NCI-H226 (cell line): ENCODE measurements around the gene CROCC.
A peak's percentile ranks its signal among the peaks of the same experiment; 100 is the strongest.
"Not testable (repeated sequence)": the region's sequence is repeated elsewhere in the genome, so short reads cannot be mapped to it uniquely, and the experiment has no call there.

Experiments
- DNase-seq: peaks from one replicate; pipeline ENCODE4 v3.0.0-alpha.2; 2015

CROCC gene

GRCh38 chr1:16896316-16897055, 25.2 kb upstream of the CROCC start:
- peak; percentile 100 for DNase-seq

- DNase-seq = not testable (repeated sequence)
Observed at GRCh38 chr1:16897653-16898052, 24.1 kb upstream of the CROCC start.

DNA sequence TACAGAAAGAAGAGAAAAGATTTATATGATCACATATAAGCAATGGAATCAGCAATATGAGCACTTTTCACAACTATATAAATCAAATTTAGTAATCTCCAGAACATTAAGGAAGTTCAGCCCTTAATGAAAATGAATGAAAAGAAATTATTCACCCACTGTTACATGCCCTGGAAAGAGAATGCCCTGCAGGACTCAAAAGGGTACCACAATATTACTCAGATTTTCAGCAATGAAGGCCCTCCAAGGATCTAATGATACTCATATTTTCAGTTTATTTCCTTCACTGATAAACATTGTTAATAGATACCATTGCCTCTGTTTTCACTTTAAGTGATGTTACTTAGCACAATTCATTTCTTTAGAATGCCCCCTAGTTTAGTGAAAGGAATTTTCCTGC, 23.4 kb upstream of the CROCC start:
- not testable (repeated sequence) for DNase-seq

GRCh38 chr1:16899020-16899419, 22.7 kb upstream of the CROCC start:
- DNase-seq = not testable (repeated sequence)

- DNase-seq = no peak
Observed at GRCh38 chr1:16900751-16901150, 21.0 kb upstream of the CROCC start.

- not testable (repeated sequence) for DNase-seq
Observed at GRCh38 chr1:16901371-16901770, 20.4 kb upstream of the CROCC start.

DNA sequence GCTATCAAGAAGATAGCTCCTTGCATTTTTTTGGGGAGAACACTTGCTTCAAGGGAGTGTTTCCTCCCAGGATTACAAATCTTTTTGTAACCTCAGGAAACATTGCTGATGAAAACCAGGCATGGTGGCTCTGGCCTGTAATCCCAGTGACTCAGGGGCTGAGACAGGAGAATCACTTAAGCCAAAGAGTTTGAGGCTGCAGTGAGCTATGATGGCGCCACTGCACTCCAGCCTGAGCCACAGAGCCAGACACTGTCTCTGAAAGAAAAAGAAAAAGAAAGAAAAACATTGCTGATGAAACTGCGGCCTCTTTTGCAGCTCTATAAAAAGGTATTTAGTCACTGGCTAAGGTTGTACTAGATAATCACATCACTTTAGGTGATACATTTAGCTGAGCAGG, 18.7 kb upstream of the CROCC start:
- no peak for DNase-seq

DNA sequence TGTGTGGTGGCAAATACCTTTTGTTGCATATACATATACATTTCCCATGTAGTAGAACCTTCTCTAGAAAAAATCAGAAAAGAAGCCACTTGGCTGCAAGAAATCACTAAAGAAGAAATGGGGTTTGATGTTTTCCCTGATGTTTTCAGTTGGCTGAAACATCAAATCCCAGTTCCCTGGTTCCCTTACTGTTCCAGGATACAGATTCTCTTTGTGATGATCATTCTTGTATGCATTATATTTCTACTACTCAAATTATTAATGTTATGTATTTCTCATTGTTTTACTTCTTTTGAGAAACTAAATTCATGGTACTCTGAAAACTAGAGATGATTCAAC, 18.3 kb upstream of the CROCC start:
- no peak for DNase-seq

DNA sequence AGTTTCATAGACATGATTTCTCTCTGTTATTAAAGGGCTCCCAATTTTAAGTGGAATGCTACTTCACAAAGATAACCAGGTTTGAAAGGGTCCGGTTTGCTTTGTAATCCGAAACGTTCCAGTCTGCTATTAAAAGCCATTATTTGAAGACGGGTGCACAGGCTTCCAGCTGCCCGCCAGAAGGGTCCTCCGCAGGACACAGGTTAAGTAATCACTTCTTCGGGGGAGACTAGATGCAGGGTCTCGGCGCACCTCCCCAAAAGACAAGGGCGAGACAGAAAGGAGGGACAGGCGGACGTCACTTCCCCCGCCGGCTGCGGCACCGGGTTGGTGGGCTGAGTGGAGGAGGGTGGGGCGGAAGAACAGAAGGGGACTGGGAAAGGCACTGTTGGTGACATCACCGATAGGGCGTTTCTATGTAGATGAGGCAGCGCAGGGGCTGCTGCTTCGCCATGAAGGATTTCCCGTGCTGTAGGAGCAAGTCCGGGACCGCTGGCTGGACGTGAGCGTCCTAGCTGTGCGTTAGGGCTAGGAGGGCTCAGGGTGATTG, 17.1 kb upstream of the CROCC start:
- peak; percentile 92 for DNase-seq

DNA sequence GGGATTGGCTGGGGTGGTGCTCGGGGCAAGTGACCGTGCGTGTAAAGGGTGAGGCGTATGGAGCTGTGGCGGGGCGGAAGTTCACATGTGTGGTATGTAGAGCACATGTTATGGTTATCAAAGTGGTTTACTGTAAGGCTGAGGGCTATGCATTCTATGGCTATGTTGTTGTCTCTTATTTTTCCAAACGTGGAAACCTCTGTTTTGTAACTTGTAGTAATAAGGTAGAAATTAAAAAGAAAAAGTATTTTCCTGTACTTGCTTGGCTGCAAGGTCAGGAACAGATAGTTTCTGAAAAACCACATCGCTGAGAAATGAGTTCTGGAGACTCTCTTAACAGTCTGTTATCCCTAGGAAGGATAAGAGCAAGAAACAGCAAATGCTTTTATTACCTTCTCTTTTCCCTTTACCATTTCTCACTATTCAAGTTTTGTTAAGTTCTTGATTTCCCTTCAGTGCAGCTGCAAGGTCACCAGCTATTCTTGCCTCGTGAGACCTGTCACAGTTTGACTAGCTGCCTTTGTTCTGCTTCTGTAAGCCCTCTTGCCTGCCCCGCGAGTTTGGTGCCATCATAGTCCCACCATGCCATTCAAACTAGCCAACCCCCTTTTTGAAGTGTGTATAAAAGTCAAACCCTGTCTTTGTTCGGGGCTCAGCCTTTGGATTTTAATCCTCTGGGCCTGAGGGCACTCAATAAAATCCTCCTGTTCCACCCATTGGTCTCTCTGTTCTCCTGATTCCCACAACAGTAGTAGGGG, 16.4 kb upstream of the CROCC start:
- peak; percentile 79 for DNase-seq

DNA sequence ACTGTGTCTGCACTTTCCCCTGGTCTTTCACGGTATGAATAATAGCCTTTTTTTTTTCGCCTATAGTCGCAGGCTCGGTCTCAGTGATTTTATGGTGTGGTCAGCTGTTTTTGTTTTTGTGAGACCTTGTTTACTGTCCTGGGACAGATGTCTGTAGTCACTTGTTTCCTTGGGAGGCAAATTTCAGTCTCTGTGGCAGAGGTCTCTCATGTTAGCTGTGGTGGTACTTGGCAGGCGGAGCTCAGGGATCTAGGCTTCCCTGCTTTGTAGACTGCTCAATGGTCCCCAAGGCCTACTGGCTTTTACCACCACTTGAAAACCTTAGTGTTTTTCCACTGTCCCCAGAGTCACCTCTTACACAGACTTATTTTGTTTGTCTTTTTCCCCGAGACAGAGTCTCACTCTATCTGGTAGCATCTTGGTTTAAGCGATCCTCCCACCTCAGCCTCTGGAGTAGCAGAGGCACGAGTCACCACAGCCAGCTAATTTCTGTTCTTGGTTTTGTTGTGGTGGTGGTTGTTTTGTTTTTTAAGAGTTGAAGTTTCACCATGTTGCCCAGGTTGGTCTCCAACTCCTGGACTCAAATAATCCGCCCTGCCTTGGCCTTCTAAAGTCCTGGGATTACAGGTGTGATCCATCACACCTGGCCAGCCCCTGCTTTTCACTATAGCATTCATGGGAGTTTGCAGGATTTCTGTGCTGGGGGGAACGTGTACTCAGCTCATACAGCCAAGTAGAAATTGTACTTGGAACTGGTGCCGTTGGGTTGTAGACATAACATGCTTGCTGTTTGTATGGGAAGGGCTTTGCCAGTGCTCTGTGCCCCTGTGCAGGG, 15.6 kb upstream of the CROCC start:
- peak; percentile 23 for DNase-seq

DNA sequence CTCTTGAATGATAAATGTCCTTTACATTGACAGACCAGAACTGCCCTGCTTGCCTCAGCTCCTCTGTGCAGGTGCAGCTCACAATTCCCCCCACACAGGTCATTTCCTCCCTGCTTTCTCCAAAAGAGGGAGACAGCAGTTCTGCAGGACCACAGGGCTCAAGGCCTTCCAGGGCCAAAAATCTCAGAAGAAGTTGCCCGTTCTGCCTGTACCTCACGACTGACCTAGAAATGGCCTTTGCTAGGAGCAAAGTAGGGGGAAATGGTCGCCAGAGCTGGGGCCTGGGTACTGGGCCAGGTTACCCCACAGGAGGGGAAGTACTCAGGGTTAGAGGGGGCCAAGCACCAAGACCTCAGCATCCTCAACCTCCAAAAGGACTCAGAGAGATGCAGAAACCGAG, 14.9 kb upstream of the CROCC start:
- no peak for DNase-seq

- DNase-seq = no peak
Observed at GRCh38 chr1:16907870-16908758, 13.6 kb upstream of the CROCC start.

GRCh38 chr1:16911851-16912721, 9.6 kb upstream of the CROCC start:
- not testable (repeated sequence) for DNase-seq

DNA sequence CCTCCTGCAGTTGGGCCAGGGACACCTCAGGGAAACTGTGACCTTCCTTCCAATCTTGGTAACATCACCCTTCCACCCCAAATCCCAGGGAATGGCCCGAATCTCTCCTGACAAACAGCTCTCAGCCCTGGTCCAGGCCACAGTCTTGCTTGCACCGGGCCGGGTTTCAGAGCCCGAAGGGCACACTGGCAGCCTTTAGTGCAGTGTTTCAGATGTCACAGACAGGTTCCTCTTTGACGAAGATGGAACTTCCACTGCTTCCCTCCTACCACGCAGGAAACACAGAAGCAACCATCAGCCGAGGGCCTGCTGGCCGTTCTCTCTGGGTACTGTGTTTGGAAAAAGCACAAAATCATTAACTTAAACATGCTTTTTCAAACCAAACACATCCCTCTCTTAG, 9.0 kb upstream of the CROCC start:
- DNase-seq = not testable (repeated sequence)

DNA sequence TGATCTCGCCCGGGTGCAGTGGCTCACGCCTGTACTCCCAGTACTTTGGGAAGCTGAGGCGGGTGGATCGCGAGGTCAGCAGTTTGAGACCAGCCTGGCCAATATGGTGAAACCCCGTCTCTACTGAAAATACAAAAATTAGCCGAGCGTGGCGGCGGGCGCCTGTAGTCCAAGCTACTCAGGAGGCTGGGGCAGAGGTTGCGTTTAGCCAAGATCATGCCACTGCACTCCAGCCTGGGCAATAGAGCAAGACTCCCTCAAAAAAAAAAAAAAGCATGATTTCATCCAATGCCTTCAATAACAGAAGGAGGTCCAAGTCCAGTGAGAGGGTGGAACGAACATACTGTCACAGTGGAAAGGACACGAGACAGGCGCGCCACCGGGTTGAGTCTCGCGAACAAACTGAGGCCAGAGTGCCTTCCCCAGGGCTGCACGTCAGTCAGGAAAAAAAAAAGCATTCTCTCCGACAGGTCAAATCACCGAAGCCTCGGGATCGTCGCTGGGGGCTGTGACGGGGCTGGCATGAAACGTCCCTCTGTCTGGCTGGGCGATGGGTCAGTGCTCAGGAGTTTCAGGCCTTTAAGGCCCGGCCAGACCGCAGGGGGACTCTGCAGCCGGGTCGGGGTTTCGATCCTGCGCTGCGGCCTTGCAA, 8.4 kb upstream of the CROCC start:
- no peak for DNase-seq

- DNase-seq = peak; percentile 86
Observed at GRCh38 chr1:16913833-16914662, 7.7 kb upstream of the CROCC start.

DNA sequence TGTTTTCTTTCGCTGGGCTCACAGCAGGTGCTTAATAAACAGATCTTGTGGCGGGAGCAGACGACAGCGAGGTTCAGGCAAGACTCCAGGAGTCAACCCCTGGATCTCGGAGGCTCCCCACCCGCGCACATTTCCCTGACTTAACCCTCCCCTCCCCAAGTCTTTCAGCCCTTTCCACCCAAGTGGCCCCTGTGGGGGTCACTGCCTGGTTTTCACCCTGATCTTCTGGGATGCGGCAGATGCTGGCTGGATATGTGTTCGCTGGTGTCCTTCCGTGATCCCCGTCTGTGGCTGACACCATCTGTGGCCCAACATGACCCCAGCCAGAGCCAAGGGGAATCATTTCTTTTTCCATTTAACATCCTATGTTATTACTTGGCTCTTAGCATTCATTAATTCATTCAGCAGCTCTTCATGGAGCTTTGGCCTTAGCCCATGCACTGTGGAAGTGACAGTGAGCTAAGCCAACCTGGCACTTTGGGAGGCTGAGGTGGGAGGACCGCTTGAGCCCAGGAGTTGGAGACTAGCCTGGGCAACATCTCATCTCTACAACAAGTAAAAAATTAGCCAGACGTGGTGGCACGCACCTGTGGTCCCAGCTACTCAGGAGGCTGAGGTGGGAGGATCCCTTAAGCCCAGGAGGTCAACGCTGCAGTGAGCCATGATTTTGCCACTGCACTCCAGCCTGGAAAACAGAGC, 6.7 kb upstream of the CROCC start:
- DNase-seq = not testable (repeated sequence)

DNA sequence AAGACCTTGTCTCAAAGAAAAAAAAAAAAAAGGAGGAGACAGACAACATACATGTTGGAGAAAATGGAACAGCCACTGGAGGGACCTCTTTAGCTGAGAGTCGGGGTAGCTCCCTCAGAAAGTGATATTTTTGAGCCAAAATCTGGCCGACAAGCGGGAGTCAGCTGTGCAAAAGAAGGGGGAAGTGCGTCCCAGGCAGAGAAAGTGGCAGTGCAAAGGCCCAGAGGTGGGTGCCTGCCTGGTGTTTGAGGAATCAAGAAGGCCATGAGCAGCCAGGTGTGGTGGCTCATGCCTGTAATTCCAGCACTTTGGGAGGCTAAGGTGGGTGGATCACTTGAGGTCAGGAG, 6.1 kb upstream of the CROCC start:
- DNase-seq = no peak
